ENCODE measurements around the gene ISY1. TPM values are rescaled to one million over a fixed set of nuclear protein-coding genes. Genes with fewer than 3 reads are reported as not detected.

Gene ISY1
- total and polyA plus RNA-seq, 7 donors = 18.0 to 31.2 (median 25.2) TPM

- no peak for DNase-seq
- H3K27ac ChIP-seq = peak overlapping the region in 2 of 4 donors; percentile 17 to 22
- peaks cover 5 to 36% (median 14%) of the 10 kb centered on the region in 4 donors for H3K36me3 ChIP-seq
- TF ChIP-seq POLR2AphosphoS5 (IDR thresholded peaks at IDR 0.05) = no peak
- TF ChIP-seq EP300 (IDR thresholded peaks at IDR 0.05) = no peak
- no peak for TF ChIP-seq CTCF (IDR thresholded peaks at IDR 0.05)
- TF ChIP-seq POLR2A (IDR thresholded peaks at IDR 0.05) = no peak
- no peaks in the 10 kb centered on the region for H3K9me3 ChIP-seq
- H3K4me1 ChIP-seq = peaks cover 0 to 100% (median 89%) of the 10 kb centered on the region in 4 donors
- H3K27me3 ChIP-seq = no peaks in the 10 kb centered on the region
- 64 to 78% methylated on average over 1 of the region's 1 CpG for WGBS, 2 donors
- intact Hi-C loops (cut with DNase I) = no loop called here
- no peak overlapping the region for H3K4me3 ChIP-seq
Measured at GRCh38 chr3:129176051-129176450, 15.2 kb upstream of the ISY1 start.

- Histone ChIP-seq H3K27me3 (no peaks in the 10 kb centered on the region), H3K27ac (peak overlapping the region in 2 of 4 donors; percentile 44 to 68), H3K9me3 (no peaks in the 10 kb centered on the region), H3K4me1 (peaks cover 0 to 87% (median 68%) of the 10 kb centered on the region in 4 donors), H3K36me3 (peaks cover 19 to 53% (median 26%) of the 10 kb centered on the region in 4 donors), H3K4me3 (peak overlapping the region in 1 of 4 donors; percentile 3)
- intact Hi-C loops (cut with DNase I) = no loop called here
- TF ChIP-seq EP300 (IDR thresholded peaks at IDR 0.05) = no peak
- no peak for TF ChIP-seq CTCF (IDR thresholded peaks at IDR 0.05)
- no peak for TF ChIP-seq POLR2AphosphoS5 (IDR thresholded peaks at IDR 0.05)
- TF ChIP-seq POLR2A (IDR thresholded peaks at IDR 0.05) = no peak
- no peak for DNase-seq
- WGBS, 2 donors = 37 to 65% methylated on average over 4 of the region's 4 CpGs
Measured at GRCh38 chr3:129173725-129174124, 12.9 kb upstream of the ISY1 start.

- Histone ChIP-seq H3K27me3 (no peaks in the 10 kb centered on the region), H3K27ac (peak overlapping the region in 1 of 4 donors; percentile 68), H3K36me3 (peaks cover 19 to 53% (median 25%) of the 10 kb centered on the region in 4 donors), H3K4me3 (peak overlapping the region in 1 of 4 donors; percentile 3), H3K4me1 (peaks cover 0 to 82% (median 63%) of the 10 kb centered on the region in 4 donors), H3K9me3 (no peaks in the 10 kb centered on the region)
- WGBS, 2 donors = 50 to 53% methylated on average over 2 of the region's 2 CpGs
- TF ChIP-seq CTCF (IDR thresholded peaks at IDR 0.05) = no peak
- no peak for TF ChIP-seq POLR2A (IDR thresholded peaks at IDR 0.05)
- TF ChIP-seq POLR2AphosphoS5 (IDR thresholded peaks at IDR 0.05) = no peak
- no peak for TF ChIP-seq EP300 (IDR thresholded peaks at IDR 0.05)
- no peak for DNase-seq
- intact Hi-C loops (cut with DNase I) = no loop called here
Measured at GRCh38 chr3:129173206-129173605, 12.3 kb upstream of the ISY1 start.

GRCh38 chr3:129166579-129167332, 5.9 kb upstream of the ISY1 start:
- Histone ChIP-seq H3K4me3 (no peak overlapping the region), H3K36me3 (peaks cover 30 to 73% (median 43%) of the 10 kb centered on the region in 4 donors), H3K4me1 (peaks cover 0 to 26% (median 16%) of the 10 kb centered on the region in 4 donors), H3K9me3 (no peaks in the 10 kb centered on the region), H3K27ac (no peak overlapping the region), H3K27me3 (no peaks in the 10 kb centered on the region)
- 90 to 91% methylated on average over 15 of the region's 15 CpGs for WGBS, 2 donors
- intact Hi-C loops (cut with DNase I) = no loop called here
- TF ChIP-seq POLR2A (IDR thresholded peaks at IDR 0.05) = no peak
- no peak for TF ChIP-seq CTCF (IDR thresholded peaks at IDR 0.05)
- no peak for TF ChIP-seq POLR2AphosphoS5 (IDR thresholded peaks at IDR 0.05)
- no peak for TF ChIP-seq EP300 (IDR thresholded peaks at IDR 0.05)
- no peak for DNase-seq

Data from sigmoid colon (tissue), 7 donors.